ENCODE results near the gene COL25A1. TPM values are rescaled to one million over a fixed set of nuclear protein-coding genes. Genes with fewer than 3 reads are reported as not detected.
"Not testable (repeated sequence)": the region's sequence is repeated elsewhere in the genome, so short reads cannot be mapped to it uniquely, and the experiment has no call there.

COL25A1 gene
- total RNA-seq, 2 donors from 2014 or later = 4.0 to 6.2 TPM

- Mint-ChIP-seq H3K36me3 (ENCODE audit: low read depth) (no peaks in the 10 kb centered on the region), H3K4me1 (peaks cover 4% of the 10 kb centered on the region), H3K27me3 (ENCODE audit: insufficient read depth) (no peaks in the 10 kb centered on the region), H3K9me3 (peaks cover 26% of the 10 kb centered on the region), H3K4me3 (no peak overlapping the region), H3K27ac (no peak overlapping the region)
- H3K36me3 ChIP-seq (ENCODE audit: control insufficient read depth, insufficient read depth, low read length) = no peaks in the 10 kb centered on the region
- 93 to 100% methylated on average over 3 of the region's 3 CpGs for WGBS, 2 experiments (ENCODE audit: insufficient coverage in 1 of 2, insufficient read length in 1 of 2)
- no peaks in the 10 kb centered on the region for H3K4me1 ChIP-seq (ENCODE audit: control insufficient read depth, insufficient read depth, low read length)
- no peaks in the 10 kb centered on the region for H3K27me3 ChIP-seq (ENCODE audit: control insufficient read depth, insufficient read depth, low read length, poor library complexity, severe bottlenecking)
- no peak for TF ChIP-seq CTCF (conservative IDR thresholded peaks at IDR 0.05)
- no peak overlapping the region for H3K9ac ChIP-seq (ENCODE audit: extremely low read depth, low read length, poor library complexity, severe bottlenecking)
- no peaks in the 10 kb centered on the region for H3K9me3 ChIP-seq (ENCODE audit: control insufficient read depth, low read length)
- no peak overlapping the region for H3K4me3 ChIP-seq (ENCODE audit: low read length)
- DNase-seq = no peak
- H3K27ac ChIP-seq (ENCODE audit: low read depth, low read length) = no peak overlapping the region
Measured at GRCh38 chr4:109077505-109077904, 225.0 kb downstream of the COL25A1 start.

GRCh38 chr4:109076709-109077108 lies 225.7 kb downstream of the COL25A1 start:
- H3K4me1 ChIP-seq (ENCODE audit: control insufficient read depth, insufficient read depth, low read length); H3K4me3 ChIP-seq (ENCODE audit: low read length); H3K27me3 Mint-ChIP-seq (ENCODE audit: insufficient read depth); H3K9ac ChIP-seq (ENCODE audit: extremely low read depth, low read length, poor library complexity, severe bottlenecking); H3K4me1 Mint-ChIP-seq; H3K9me3 ChIP-seq (ENCODE audit: control insufficient read depth, low read length); H3K27me3 ChIP-seq (ENCODE audit: control insufficient read depth, insufficient read depth, low read length, poor library complexity, severe bottlenecking); H3K27ac Mint-ChIP-seq; H3K36me3 ChIP-seq (ENCODE audit: control insufficient read depth, insufficient read depth, low read length); H3K27ac ChIP-seq (ENCODE audit: low read depth, low read length); H3K36me3 Mint-ChIP-seq (ENCODE audit: low read depth); H3K4me3 Mint-ChIP-seq; DNase-seq: not testable (repeated sequence)
- peaks cover 26% of the 10 kb centered on the region for H3K9me3 Mint-ChIP-seq
- WGBS, 2 experiments (ENCODE audit: insufficient coverage in 1 of 2, insufficient read length in 1 of 2) = 71 to 91% methylated on average over 1 to 4 of the region's 4 CpGs
- TF ChIP-seq CTCF (conservative IDR thresholded peaks at IDR 0.05) = peak; percentile 44

- H3K27ac Mint-ChIP-seq = no peak overlapping the region
- no peak for TF ChIP-seq CTCF (conservative IDR thresholded peaks at IDR 0.05)
- Histone ChIP-seq H3K36me3 (ENCODE audit: control insufficient read depth, insufficient read depth, low read length) (no peaks in the 10 kb centered on the region), H3K27ac (ENCODE audit: low read depth, low read length) (no peak overlapping the region), H3K4me1 (ENCODE audit: control insufficient read depth, insufficient read depth, low read length) (no peaks in the 10 kb centered on the region), H3K9me3 (ENCODE audit: control insufficient read depth, low read length) (no peaks in the 10 kb centered on the region), H3K4me3 (ENCODE audit: low read length) (no peak overlapping the region), H3K27me3 (ENCODE audit: control insufficient read depth, insufficient read depth, low read length, poor library complexity, severe bottlenecking) (no peaks in the 10 kb centered on the region), H3K9ac (ENCODE audit: extremely low read depth, low read length, poor library complexity, severe bottlenecking) (no peak overlapping the region)
- H3K9me3 Mint-ChIP-seq = peaks cover 26% of the 10 kb centered on the region
- H3K27me3 Mint-ChIP-seq (ENCODE audit: insufficient read depth) = no peaks in the 10 kb centered on the region
- DNase-seq = no peak
- 90% methylated on average over 3 of the region's 3 CpGs; no CpG with 5 or more reads in 1 of the 2 experiments for WGBS, 2 experiments (ENCODE audit: insufficient coverage in 1 of 2, insufficient read length in 1 of 2)
- H3K4me1 Mint-ChIP-seq = peaks cover 4% of the 10 kb centered on the region
- no peaks in the 10 kb centered on the region for H3K36me3 Mint-ChIP-seq (ENCODE audit: low read depth)
- no peak overlapping the region for H3K4me3 Mint-ChIP-seq
Measured at GRCh38 chr4:109075621-109076020, 226.8 kb downstream of the COL25A1 start.

Measured in endodermal cell (in vitro differentiated cells).